Measurements from ENCODE around the gene CGGBP1. TPM values are rescaled to one million over a fixed set of nuclear protein-coding genes. Genes with fewer than 3 reads are reported as not detected.

CGGBP1 gene
- total RNA-seq, 1 donor from 2014 or later = 94.7 TPM

- Mint-ChIP-seq H3K4me3 (ENCODE audit: low read depth) (peak overlapping the region; percentile 100), H3K9me3 (no peaks in the 10 kb centered on the region)
- DNase-seq (ENCODE audit: low spot score) = no peak
Observed at GRCh38 chr3:88059380-88060170, 770 bp upstream of the CGGBP1 start.

GRCh38 chr3:88058306-88058580, 562 bp downstream of the CGGBP1 start:
- Mint-ChIP-seq H3K27me3 (ENCODE audit: low read depth) (no peaks in the 10 kb centered on the region), H3K27ac (peak overlapping the region; percentile 98), H3K9me3 (no peaks in the 10 kb centered on the region), H3K4me3 (ENCODE audit: low read depth) (peak overlapping the region; percentile 100), H3K36me3 (ENCODE audit: low read depth) (peaks cover 44% of the 10 kb centered on the region), H3K4me1 (ENCODE audit: low read depth) (peaks cover 52% of the 10 kb centered on the region)
- no peak for DNase-seq (ENCODE audit: low spot score)
- intact Hi-C loops (cut with micrococcal nuclease) = loop anchor here (2.0 to 5.0 kb wide), 3 partner anchors 27 to 74 kb away; no protein-coding TSS in a partner anchor

More at GRCh38 chr3:88059380-88060170, 770 bp upstream of the CGGBP1 start:
- intact Hi-C loops (cut with micrococcal nuclease) = loop anchor here (1.0 to 5.0 kb wide), 6 partner anchors 29 to 90 kb away; partner anchors contain the start of gene C3orf38
- peaks cover 56% of the 10 kb centered on the region for H3K4me1 Mint-ChIP-seq (ENCODE audit: low read depth)
- H3K36me3 Mint-ChIP-seq (ENCODE audit: low read depth) = peaks cover 40% of the 10 kb centered on the region
- H3K27me3 Mint-ChIP-seq (ENCODE audit: low read depth) = no peaks in the 10 kb centered on the region
- peak overlapping the region; percentile 98 for H3K27ac Mint-ChIP-seq

GRCh38 chr3:88057630-88058305, 1.0 kb downstream of the CGGBP1 start:
- intact Hi-C loops (cut with micrococcal nuclease) = loop anchor here (2.0 to 5.0 kb wide), 3 partner anchors 27 to 75 kb away; no protein-coding TSS in a partner anchor
- Mint-ChIP-seq H3K9me3 (no peaks in the 10 kb centered on the region), H3K27ac (peak overlapping the region; percentile 98), H3K36me3 (ENCODE audit: low read depth) (peaks cover 45% of the 10 kb centered on the region), H3K4me3 (ENCODE audit: low read depth) (peak overlapping the region; percentile 100), H3K4me1 (ENCODE audit: low read depth) (peaks cover 51% of the 10 kb centered on the region), H3K27me3 (ENCODE audit: low read depth) (no peaks in the 10 kb centered on the region)
- no peak for DNase-seq (ENCODE audit: low spot score)

- H3K36me3 Mint-ChIP-seq (ENCODE audit: low read depth) = no peaks in the 10 kb centered on the region
- DNase-seq (ENCODE audit: low spot score) = no peak
- no peak overlapping the region for H3K27ac Mint-ChIP-seq
- no peaks in the 10 kb centered on the region for H3K27me3 Mint-ChIP-seq (ENCODE audit: low read depth)
- no peaks in the 10 kb centered on the region for H3K9me3 Mint-ChIP-seq
- H3K4me3 Mint-ChIP-seq (ENCODE audit: low read depth) = no peak overlapping the region
- peaks cover 9% of the 10 kb centered on the region for H3K4me1 Mint-ChIP-seq (ENCODE audit: low read depth)
- intact Hi-C loops (cut with micrococcal nuclease) = no loop called here
Observed at GRCh38 chr3:88046766-88047165, 12.0 kb downstream of the CGGBP1 start.

GRCh38 chr3:88044411-88044810, 14.4 kb downstream of the CGGBP1 start:
- intact Hi-C loops (cut with micrococcal nuclease) = no loop called here

GRCh38 chr3:88041005-88041404, 17.8 kb downstream of the CGGBP1 start:
- Mint-ChIP-seq H3K36me3 (ENCODE audit: low read depth) (no peaks in the 10 kb centered on the region), H3K4me3 (ENCODE audit: low read depth) (no peak overlapping the region), H3K27me3 (ENCODE audit: low read depth) (peaks cover 3% of the 10 kb centered on the region), H3K4me1 (ENCODE audit: low read depth) (peaks cover 7% of the 10 kb centered on the region), H3K27ac (no peak overlapping the region), H3K9me3 (no peaks in the 10 kb centered on the region)
- intact Hi-C loops (cut with micrococcal nuclease) = no loop called here
- DNase-seq (ENCODE audit: low spot score) = no peak

More at GRCh38 chr3:88044411-88044810, 14.4 kb downstream of the CGGBP1 start:
- no peak overlapping the region for H3K4me3 Mint-ChIP-seq (ENCODE audit: low read depth)
- H3K4me1 Mint-ChIP-seq (ENCODE audit: low read depth) = peaks cover 9% of the 10 kb centered on the region
- no peak for DNase-seq (ENCODE audit: low spot score)
- H3K27me3 Mint-ChIP-seq (ENCODE audit: low read depth) = no peaks in the 10 kb centered on the region
- no peaks in the 10 kb centered on the region for H3K9me3 Mint-ChIP-seq
- no peaks in the 10 kb centered on the region for H3K36me3 Mint-ChIP-seq (ENCODE audit: low read depth)
- no peak overlapping the region for H3K27ac Mint-ChIP-seq

GRCh38 chr3:88040529-88040928, 18.3 kb downstream of the CGGBP1 start:
- H3K27me3 Mint-ChIP-seq (ENCODE audit: low read depth) = peaks cover 3% of the 10 kb centered on the region
- DNase-seq (ENCODE audit: low spot score) = no peak
- H3K4me1 Mint-ChIP-seq (ENCODE audit: low read depth) = peaks cover 7% of the 10 kb centered on the region
- intact Hi-C loops (cut with micrococcal nuclease) = no loop called here
- no peak overlapping the region for H3K27ac Mint-ChIP-seq
- no peak overlapping the region for H3K4me3 Mint-ChIP-seq (ENCODE audit: low read depth)
- H3K36me3 Mint-ChIP-seq (ENCODE audit: low read depth) = no peaks in the 10 kb centered on the region
- H3K9me3 Mint-ChIP-seq = no peaks in the 10 kb centered on the region

- Mint-ChIP-seq H3K9me3 (no peaks in the 10 kb centered on the region), H3K4me1 (ENCODE audit: low read depth) (peaks cover 14% of the 10 kb centered on the region), H3K4me3 (ENCODE audit: low read depth) (no peak overlapping the region), H3K27ac (no peak overlapping the region), H3K36me3 (ENCODE audit: low read depth) (no peaks in the 10 kb centered on the region), H3K27me3 (ENCODE audit: low read depth) (peaks cover 3% of the 10 kb centered on the region)
- intact Hi-C loops (cut with micrococcal nuclease) = no loop called here
- no peak for DNase-seq (ENCODE audit: low spot score)
Observed at GRCh38 chr3:88038566-88038965, 20.2 kb downstream of the CGGBP1 start.

GRCh38 chr3:88036221-88036620, 22.6 kb downstream of the CGGBP1 start:
- Mint-ChIP-seq H3K4me1 (ENCODE audit: low read depth) (peaks cover 32% of the 10 kb centered on the region), H3K9me3 (no peaks in the 10 kb centered on the region), H3K27me3 (ENCODE audit: low read depth) (peaks cover 3% of the 10 kb centered on the region), H3K27ac (no peak overlapping the region), H3K36me3 (ENCODE audit: low read depth) (no peaks in the 10 kb centered on the region), H3K4me3 (ENCODE audit: low read depth) (no peak overlapping the region)
- DNase-seq (ENCODE audit: low spot score) = no peak
- intact Hi-C loops (cut with micrococcal nuclease) = no loop called here

GRCh38 chr3:88034491-88035275, 24.1 kb downstream of the CGGBP1 start:
- intact Hi-C loops (cut with micrococcal nuclease) = no loop called here
- no peak overlapping the region for H3K27ac Mint-ChIP-seq

GRCh38 chr3:88033808-88034207, 25.0 kb downstream of the CGGBP1 start:
- H3K36me3 Mint-ChIP-seq (ENCODE audit: low read depth) = no peaks in the 10 kb centered on the region
- peaks cover 3% of the 10 kb centered on the region for H3K27me3 Mint-ChIP-seq (ENCODE audit: low read depth)
- no peak for DNase-seq (ENCODE audit: low spot score)
- intact Hi-C loops (cut with micrococcal nuclease) = no loop called here
- peaks cover 42% of the 10 kb centered on the region for H3K4me1 Mint-ChIP-seq (ENCODE audit: low read depth)
- H3K9me3 Mint-ChIP-seq = no peaks in the 10 kb centered on the region
- H3K4me3 Mint-ChIP-seq (ENCODE audit: low read depth) = no peak overlapping the region
- H3K27ac Mint-ChIP-seq = no peak overlapping the region

More at GRCh38 chr3:88034491-88035275, 24.1 kb downstream of the CGGBP1 start:
- H3K4me3 Mint-ChIP-seq (ENCODE audit: low read depth) = no peak overlapping the region
- peaks cover 3% of the 10 kb centered on the region for H3K27me3 Mint-ChIP-seq (ENCODE audit: low read depth)
- H3K9me3 Mint-ChIP-seq = no peaks in the 10 kb centered on the region
- H3K36me3 Mint-ChIP-seq (ENCODE audit: low read depth) = no peaks in the 10 kb centered on the region
- DNase-seq (ENCODE audit: low spot score) = no peak
- peaks cover 39% of the 10 kb centered on the region for H3K4me1 Mint-ChIP-seq (ENCODE audit: low read depth)

- Mint-ChIP-seq H3K4me3 (ENCODE audit: low read depth) (no peak overlapping the region), H3K36me3 (ENCODE audit: low read depth) (no peaks in the 10 kb centered on the region), H3K9me3 (no peaks in the 10 kb centered on the region), H3K27me3 (ENCODE audit: low read depth) (peaks cover 3% of the 10 kb centered on the region), H3K4me1 (ENCODE audit: low read depth) (peaks cover 43% of the 10 kb centered on the region), H3K27ac (no peak overlapping the region)
- DNase-seq (ENCODE audit: low spot score) = no peak
- intact Hi-C loops (cut with micrococcal nuclease) = no loop called here
Observed at GRCh38 chr3:88033079-88033478, 25.7 kb downstream of the CGGBP1 start.
